HG02642 (cell line): ENCODE data around the gene KCP.

ENCODE experiments used
- ATAC-seq: cut with Tn5 transposase; IDR thresholded peaks from one replicate; pipeline ENCODE4 v1.9.1; 2021; ENCODE audit warnings: mild to moderate bottlenecking; ENCODE audit not compliant: unreplicated experiment, poor library complexity

The KCP gene

GRCh38 chr7:128831994-128832879 is 78.3 kb downstream of the KCP start:
- ATAC-seq = no peak

DNA sequence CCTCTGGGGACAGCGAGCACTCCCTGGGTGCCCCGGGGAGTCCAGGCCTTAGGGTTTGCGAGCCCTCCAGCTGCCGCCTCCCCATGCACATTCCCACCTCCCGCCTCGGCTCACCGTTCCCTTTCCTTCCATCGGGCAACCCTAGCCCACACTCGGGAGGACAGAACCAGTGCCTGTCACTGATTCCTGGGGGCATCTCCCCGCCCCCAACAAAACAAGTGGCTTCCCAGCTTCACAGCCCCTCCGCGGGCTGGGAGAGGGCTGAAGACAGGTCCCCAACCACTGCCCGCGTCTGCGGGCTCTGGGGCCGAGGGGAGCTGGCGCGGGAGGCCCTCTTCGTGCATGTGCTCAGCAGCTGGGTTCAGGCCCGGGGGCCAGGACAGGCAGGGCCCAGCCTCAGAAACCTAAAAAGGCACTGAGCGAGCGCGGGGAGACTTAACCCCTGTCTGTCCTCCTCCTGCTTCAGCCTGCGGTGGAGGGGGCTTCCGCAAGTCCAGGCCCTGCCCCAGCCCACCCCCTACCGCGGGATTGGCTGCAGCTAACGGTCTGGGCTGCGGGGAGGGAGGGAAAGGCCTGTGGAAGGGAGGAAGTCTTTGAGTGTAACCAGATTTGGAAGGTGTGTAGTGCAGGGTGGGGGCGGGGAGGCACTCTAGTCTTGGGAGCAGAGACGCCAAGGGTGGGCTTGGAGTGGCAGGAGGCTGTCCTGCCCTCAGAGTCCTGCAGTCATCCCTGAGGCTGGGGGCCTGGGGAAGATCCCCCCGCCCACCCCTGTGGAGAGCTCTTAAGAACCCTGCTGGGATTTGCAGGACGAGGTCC is 79.1 kb downstream of the KCP start:
- no peak for ATAC-seq

GRCh38 chr7:128830231-128831177 is 80.0 kb downstream of the KCP start, which contains the start of gene FLNC:
Gene FLNC (plus strand): TSS chr7:128830406. CDS start chr7:128830638, 232 bp downstream.
- no peak for ATAC-seq

- no peak for ATAC-seq
Measured at GRCh38 chr7:128829391-128830166, 80.9 kb downstream of the KCP start.

- ATAC-seq = no peak
Measured at GRCh38 chr7:128827971-128828711, 82.4 kb downstream of the KCP start.

GRCh38 chr7:128827248-128827958 is 83.1 kb downstream of the KCP start:
- no peak for ATAC-seq

DNA sequence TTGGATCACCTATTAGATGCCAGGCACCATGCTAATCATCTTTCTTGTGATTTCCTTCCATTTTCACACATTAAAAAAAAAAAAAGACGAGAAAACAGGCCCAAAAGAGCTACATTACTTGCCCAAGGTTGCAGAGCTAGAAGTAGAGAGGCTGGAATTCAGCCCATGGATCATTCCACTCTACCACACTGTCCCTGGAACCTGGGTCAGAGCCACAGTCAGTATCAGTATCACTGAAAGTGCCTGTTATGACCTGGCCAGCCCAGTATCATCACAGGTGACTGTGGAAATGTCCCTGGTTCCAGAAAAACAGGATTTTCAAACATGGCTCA is 83.6 kb downstream of the KCP start:
- ATAC-seq = no peak
